H1 (cell line): ENCODE data around the gene FGGY.

ENCODE experiments used
- BRCA1 ChIP-seq: IDR thresholded peaks from 2 replicates; pipeline ENCODE4 v1.6.1; 2012; ENCODE audit warnings: low read depth, low read length, improper control_type of control experiment
- EP300 ChIP-seq, 2 experiments: IDR thresholded peaks; 1 replicate in 1 of 2; 2 replicates in 1 of 2; pipeline ENCODE4 v1.6.1; 2011 to 2012; ENCODE audit warnings: low read depth in 2 of 2, low read length in 2 of 2, mild to moderate bottlenecking in 2 of 2, borderline replicate concordance in 1 of 2, inconsistent platforms in 1 of 2, moderate library complexity in 1 of 2
- EZH2 ChIP-seq: fragments of 200-600 bp; sonication (generic); IDR thresholded peaks from 2 replicates; pipeline ENCODE4 v1.7.1; 2012; ENCODE audit warnings: low read depth, mild to moderate bottlenecking, moderate library complexity, low read length, inconsistent platforms; ENCODE audit not compliant: severe bottlenecking
- KDM1A ChIP-seq: fragments of 200-600, 300-600 bp; sonication (generic); IDR thresholded peaks from 2 replicates; pipeline ENCODE4 v1.7.1; 2016; ENCODE audit warnings: mild to moderate bottlenecking, low read length, borderline replicate concordance
- SIN3A ChIP-seq, 2 experiments: IDR thresholded peaks in 1 of 2; conservative IDR thresholded peaks in 1 of 2; 2 replicates each; pipeline ENCODE4 v1.6.1; 2011 to 2012; ENCODE audit warnings: low read length in 2 of 2, improper control_type of control experiment in 1 of 2, low read depth in 1 of 2, mild to moderate bottlenecking in 1 of 2
- SP1 ChIP-seq: IDR thresholded peaks from 2 replicates; pipeline ENCODE4 v1.6.1; 2011; ENCODE audit warnings: low read depth, low read length
- SP4 ChIP-seq: IDR thresholded peaks from 2 replicates; pipeline ENCODE4 v1.6.1; 2012; ENCODE audit warnings: low read length, inconsistent platforms
- TF ChIP-seq, protein P1 (sequence below): IDR thresholded peaks from 2 replicates; pipeline ENCODE4 v1.6.1; 2012; ENCODE audit warnings: inconsistent platforms

DNA sequence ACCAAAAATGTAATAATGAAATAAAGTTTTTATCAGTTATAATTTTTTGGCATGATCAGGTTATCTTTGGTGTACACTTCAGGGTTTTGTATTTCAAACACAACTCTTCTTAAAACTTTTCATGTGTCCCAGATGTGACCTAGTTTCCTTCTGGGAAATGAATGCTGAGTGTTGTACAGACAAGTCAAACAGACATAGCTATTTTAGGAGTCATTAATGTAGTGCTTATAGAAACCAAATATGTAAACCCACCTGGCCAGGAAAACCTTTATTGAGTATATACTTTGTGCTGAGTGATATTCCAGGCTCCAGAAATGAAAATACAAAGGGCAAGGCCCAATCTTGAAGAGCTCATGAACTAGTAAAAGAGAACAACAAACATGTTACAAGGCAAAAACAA lies 491.9 kb downstream of the FGGY start:
- no peak for TF ChIP-seq SIN3A (conservative IDR thresholded peaks at IDR 0.05 in 1 of 2, IDR thresholded peaks at IDR 0.05 in 1 of 2; ENCODE audit: low read depth in 1 of 2, low read length in 2 of 2)
- TF ChIP-seq SP4 = no peak
- TF ChIP-seq EZH2 = no peak
- no peak for TF ChIP-seq BRCA1
- TF ChIP-seq SP1 = no peak
- TF ChIP-seq, protein P1, sequence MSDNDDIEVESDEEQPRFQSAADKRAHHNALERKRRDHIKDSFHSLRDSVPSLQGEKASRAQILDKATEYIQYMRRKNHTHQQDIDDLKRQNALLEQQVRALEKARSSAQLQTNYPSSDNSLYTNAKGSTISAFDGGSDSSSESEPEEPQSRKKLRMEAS = no peak
- no peak for TF ChIP-seq KDM1A
- no peak for TF ChIP-seq EP300 (IDR thresholded peaks at IDR 0.05; ENCODE audit: borderline replicate concordance in 1 of 2, low read depth in 2 of 2, low read length in 2 of 2)
